CD4-positive, alpha-beta memory T cell (primary cell): ENCODE results near the gene BEAN1. TPM values are rescaled to one million over a fixed set of nuclear protein-coding genes. Genes with fewer than 3 reads are reported as not detected.

Experiments used
- CTCF ChIA-PET: fragments of 350-600 bp; sonication (Branson Sonifier 250); formaldehyde crosslinking; loops from one replicate; lab custom pipeline; 2021; ENCODE audit warnings: inconsistent platforms; ENCODE audit not compliant: partially characterized antibody; lab: Charles Lee
- POLR2A ChIA-PET: fragments of 350-600 bp; sonication (Branson Sonifier 250); formaldehyde crosslinking; loops from one replicate; lab custom pipeline; 2021; ENCODE audit not compliant: partially characterized antibody; lab: Charles Lee
- DNase-seq, 5 donors: peaks; one replicate each; pipeline versions ENCODE4 v3.0.0 to v3.0.0-alpha.2; 2020 to 2022; ENCODE audit warnings: mixed read lengths in 1 of 5
- H3K27ac ChIP-seq: one replicate; pipeline ENCODE4 v1.7.0; 2013; ENCODE audit warnings: low read depth, low read length
- H3K27me3 ChIP-seq: 2 replicates; pipeline ENCODE4 v1.7.0; 2013; ENCODE audit warnings: mild to moderate bottlenecking, low read length, moderate library complexity; ENCODE audit not compliant: insufficient read depth
- H3K36me3 ChIP-seq: 2 replicates; pipeline ENCODE4 v1.7.0; 2013; ENCODE audit warnings: mild to moderate bottlenecking, low read length, moderate library complexity; ENCODE audit not compliant: insufficient read depth
- H3K4me1 ChIP-seq: 2 replicates; pipeline ENCODE4 v1.7.0; 2013; ENCODE audit warnings: mild to moderate bottlenecking, low read length, moderate library complexity; ENCODE audit not compliant: insufficient read depth
- H3K4me3 ChIP-seq, 2 donors: one replicate each; pipeline ENCODE4 v1.7.0; 2013; ENCODE audit warnings: low read length in 2 of 2, mild to moderate bottlenecking in 1 of 2
- H3K9me3 ChIP-seq, 2 donors: one replicate each; pipeline ENCODE4 v1.7.0; 2013; ENCODE audit warnings: low read length in 2 of 2, control low read depth in 1 of 2; ENCODE audit not compliant: control insufficient read depth in 1 of 2
- H3K27ac Mint-ChIP-seq, 7 donors: one replicate each; pipeline ENCODE4 v1.8.0; 2020 to 2021; ENCODE audit warnings: mixed read lengths in 7 of 7, mild to moderate bottlenecking in 6 of 7, inconsistent platforms in 3 of 7, moderate library complexity in 3 of 7
- H3K27me3 Mint-ChIP-seq, 2 donors: one replicate each; pipeline ENCODE4 v1.8.0; 2020 to 2021; ENCODE audit warnings: mixed read lengths in 2 of 2
- H3K36me3 Mint-ChIP-seq, 2 donors: one replicate each; pipeline ENCODE4 v1.8.0; 2020 to 2021; ENCODE audit warnings: mixed read lengths in 2 of 2, inconsistent platforms in 1 of 2, mild to moderate bottlenecking in 1 of 2
- H3K4me1 Mint-ChIP-seq, 4 donors: one replicate each; pipeline ENCODE4 v1.8.0; 2020 to 2021; ENCODE audit warnings: mixed read lengths in 4 of 4, mild to moderate bottlenecking in 1 of 4
- H3K4me3 Mint-ChIP-seq, 8 donors: one replicate each; pipeline ENCODE4 v1.8.0; 2020 to 2021; ENCODE audit warnings: mixed read lengths in 8 of 8, mild to moderate bottlenecking in 7 of 8, moderate library complexity in 6 of 8, inconsistent platforms in 3 of 8
- H3K9me3 Mint-ChIP-seq, 8 donors: one replicate each; pipeline ENCODE4 v1.8.0; 2020 to 2021; ENCODE audit warnings: mixed read lengths in 8 of 8, mild to moderate bottlenecking in 5 of 8, inconsistent platforms in 3 of 8, moderate library complexity in 1 of 8
- intact Hi-C: fragments of 100-400 bp; cut with micrococcal nuclease; formaldehyde crosslinking; loops from one replicate; pipeline ENCODE4 v1.15.1; 2023
- polyA plus RNA-seq, 2 donors: library from polyadenylated mRNA; unstranded; fragments of 300-500 nt; fragmentation: Illumina TruSeq; gene quantifications; one replicate each; pipeline ENCODE4 v1.2.3, GENCODE V29; 2021
- total RNA-seq, 2 experiments: library from RNA; stranded (reverse); gene quantifications; one replicate each; pipeline ENCODE4 v1.2.3, GENCODE V29; 2021

BEAN1 gene
- total and polyA plus RNA-seq, 4 experiments from 2014 or later: 0.23 TPM; not detected in 3

- ChIA-PET CTCF (interaction anchor here (1.5 kb wide), 1 partner anchor 7 kb away, joined by 6 read pairs; no protein-coding TSS in a partner anchor), POLR2A (no interaction called here)
- Mint-ChIP-seq H3K36me3 (peaks cover 20 to 23% of the 10 kb centered on the region in 2 donors), H3K4me1 (peaks cover 16 to 37% (median 24%) of the 10 kb centered on the region in 4 donors), H3K27ac (no peak overlapping the region), H3K4me3 (no peak overlapping the region), H3K9me3 (peaks cover 0 to 14% (median 5%) of the 10 kb centered on the region in 8 donors), H3K27me3 (no peaks in the 10 kb centered on the region)
- Histone ChIP-seq H3K27ac (no peak overlapping the region), H3K27me3 (no peaks in the 10 kb centered on the region), H3K36me3 (peaks cover 4% of the 10 kb centered on the region), H3K4me3 (no peak overlapping the region), H3K4me1 (peaks cover 28% of the 10 kb centered on the region), H3K9me3 (no peaks in the 10 kb centered on the region)
- no peak for DNase-seq
- intact Hi-C loops: no loop called here
Measured at GRCh38 chr16:66412182-66412581, 14.9 kb upstream of the BEAN1 start.

GRCh38 chr16:66414891-66415290 lies 12.2 kb upstream of the BEAN1 start:
- no peak overlapping the region for H3K4me3 ChIP-seq
- peaks cover 4% of the 10 kb centered on the region for H3K36me3 ChIP-seq
- peaks cover 14% of the 10 kb centered on the region for H3K4me1 ChIP-seq
- ChIA-PET CTCF (interaction anchor here (0.8 to 2.1 kb wide), 4 partner anchors 9 to 313 kb away, joined by 3 to 10 read pairs (median 6); no protein-coding TSS in a partner anchor), POLR2A (interaction anchor here (1.1 kb wide), 2 partner anchors 109 to 138 kb away, joined by 3 read pairs; partner anchors contain the start of gene CKLF)
- no peaks in the 10 kb centered on the region for H3K27me3 ChIP-seq
- intact Hi-C loops: no loop called here
- Mint-ChIP-seq H3K36me3 (peaks cover 13 to 18% of the 10 kb centered on the region in 2 donors), H3K27ac (no peak overlapping the region), H3K4me3 (no peak overlapping the region), H3K9me3 (peaks cover 0 to 14% (median 5%) of the 10 kb centered on the region in 8 donors), H3K4me1 (peaks cover 6 to 26% (median 16%) of the 10 kb centered on the region in 4 donors), H3K27me3 (peaks cover 0 to 1% of the 10 kb centered on the region in 2 donors)
- H3K27ac ChIP-seq: no peak overlapping the region
- H3K9me3 ChIP-seq: no peaks in the 10 kb centered on the region
- DNase-seq: no peak

GRCh38 chr16:66416136-66416535 lies 11.0 kb upstream of the BEAN1 start:
- H3K9me3 ChIP-seq: no peaks in the 10 kb centered on the region
- Mint-ChIP-seq H3K27ac (peak overlapping the region in 1 of 7 donors; percentile 15), H3K36me3 (peaks cover 4 to 7% of the 10 kb centered on the region in 2 donors), H3K27me3 (peaks cover 0 to 1% of the 10 kb centered on the region in 2 donors), H3K9me3 (peaks cover 0 to 12% (median 5%) of the 10 kb centered on the region in 8 donors), H3K4me1 (peaks cover 6 to 19% (median 13%) of the 10 kb centered on the region in 4 donors), H3K4me3 (peak overlapping the region in 1 of 8 donors; percentile 15)
- H3K4me3 ChIP-seq: no peak overlapping the region
- ChIA-PET POLR2A (interaction anchor here (1.1 kb wide), 1 partner anchor 108 kb away, joined by 3 read pairs; no protein-coding TSS in a partner anchor), CTCF (no interaction called here)
- no peaks in the 10 kb centered on the region for H3K27me3 ChIP-seq
- peaks cover 11% of the 10 kb centered on the region for H3K4me1 ChIP-seq
- no peak for DNase-seq
- H3K27ac ChIP-seq: no peak overlapping the region
- peaks cover 2% of the 10 kb centered on the region for H3K36me3 ChIP-seq
- intact Hi-C loops: no loop called here

DNA sequence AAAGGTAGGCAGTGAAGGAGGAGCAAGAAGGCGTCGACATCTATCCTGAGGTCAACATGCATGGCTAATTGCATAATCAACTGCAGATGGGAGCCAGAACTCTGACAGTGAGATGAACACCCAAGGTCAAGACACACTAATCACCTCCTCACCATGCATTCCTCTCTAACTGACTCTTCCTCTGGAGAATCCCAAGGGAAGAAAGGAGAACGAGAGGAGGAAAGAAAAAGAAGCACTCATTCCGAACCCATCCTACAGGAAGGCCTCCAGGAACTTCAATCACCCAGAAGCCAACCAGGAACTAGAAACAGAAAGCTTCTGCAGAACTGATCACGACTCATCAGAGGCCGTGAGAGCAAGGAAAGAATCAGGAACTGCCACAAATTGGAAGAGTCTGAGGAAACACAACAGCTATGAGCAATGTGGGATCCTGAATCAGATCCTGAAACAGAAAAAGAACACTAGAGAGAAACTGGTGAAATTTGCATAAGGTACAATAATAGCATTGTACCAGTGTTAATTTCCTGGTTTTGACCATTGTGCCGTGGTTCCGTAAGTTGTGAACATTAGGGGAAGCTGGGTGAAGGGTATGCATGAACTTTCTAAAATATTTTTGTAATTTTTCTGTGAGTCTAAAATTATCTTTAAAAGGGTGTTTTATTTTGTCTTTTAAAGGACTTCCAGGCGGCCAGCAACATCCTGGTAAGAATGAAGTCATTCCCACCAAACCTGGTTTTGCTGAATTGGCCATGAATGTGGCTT lies 10.0 kb upstream of the BEAN1 start:
- CTCF ChIA-PET: no interaction called here
- Mint-ChIP-seq H3K27ac (no peak overlapping the region), H3K4me3 (no peak overlapping the region)

DNA sequence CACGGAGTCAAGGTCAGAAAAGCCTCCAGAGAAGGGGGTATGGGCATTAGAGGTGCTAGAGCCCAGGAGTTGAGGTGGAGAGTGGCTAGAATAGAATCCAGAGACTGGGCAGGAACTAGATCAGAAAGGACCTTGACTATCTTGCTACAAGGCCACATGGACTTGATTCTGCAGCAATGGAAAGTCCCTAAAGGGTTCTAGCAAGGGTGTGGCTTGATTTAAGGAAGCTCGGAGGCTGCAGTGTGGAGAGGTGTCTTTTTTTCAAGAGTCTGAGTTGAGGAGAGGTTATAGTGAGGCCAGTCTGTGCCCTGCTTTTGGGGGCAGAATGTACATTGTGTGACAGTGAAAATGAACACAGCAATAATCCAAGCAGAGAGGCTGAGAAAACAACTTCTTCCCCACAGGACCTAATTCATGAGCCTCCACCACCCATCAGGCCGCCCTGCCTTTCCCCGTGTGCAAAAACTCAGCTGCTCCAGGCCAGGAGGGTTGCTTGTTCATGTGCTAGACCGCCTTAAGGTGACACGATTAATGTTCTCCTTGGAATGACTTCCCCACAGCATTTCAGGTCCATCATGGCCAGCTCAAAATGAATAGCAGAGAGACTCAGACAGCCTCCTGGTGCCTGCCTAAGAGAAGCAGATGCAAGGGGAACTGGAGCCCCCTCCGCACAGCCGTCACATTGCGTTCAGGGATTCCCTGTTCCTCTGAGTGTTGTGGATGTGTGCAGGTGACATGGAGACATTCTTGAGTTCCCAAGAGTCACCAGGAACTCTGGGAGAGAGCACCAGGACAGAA lies 8.7 kb upstream of the BEAN1 start:
- intact Hi-C loops: no loop called here
- Mint-ChIP-seq H3K9me3 (peaks cover 0 to 5% (median 0%) of the 10 kb centered on the region in 8 donors), H3K4me1 (peaks cover 6 to 19% (median 13%) of the 10 kb centered on the region in 4 donors), H3K36me3 (no peaks in the 10 kb centered on the region), H3K27ac (peak overlapping the region in 3 of 7 donors; percentile 36 to 81 (median 59)), H3K4me3 (peak overlapping the region in 1 of 8 donors; percentile 40), H3K27me3 (peaks cover 0 to 8% of the 10 kb centered on the region in 2 donors)
- no peak for DNase-seq
- Histone ChIP-seq H3K4me1 (peaks cover 11% of the 10 kb centered on the region), H3K36me3 (no peaks in the 10 kb centered on the region), H3K9me3 (no peaks in the 10 kb centered on the region), H3K4me3 (no peak overlapping the region), H3K27me3 (no peaks in the 10 kb centered on the region), H3K27ac (no peak overlapping the region)
- ChIA-PET CTCF (no interaction called here), POLR2A (no interaction called here)

More for the DNA sequence above, 10.0 kb upstream of the BEAN1 start:
- intact Hi-C loops: no loop called here
- Mint-ChIP-seq H3K36me3 (no peaks in the 10 kb centered on the region), H3K4me1 (peaks cover 6 to 19% (median 13%) of the 10 kb centered on the region in 4 donors), H3K9me3 (peaks cover 0 to 7% (median 3%) of the 10 kb centered on the region in 8 donors), H3K27me3 (peaks cover 0 to 1% of the 10 kb centered on the region in 2 donors)
- Histone ChIP-seq H3K27ac (no peak overlapping the region), H3K36me3 (no peaks in the 10 kb centered on the region), H3K27me3 (no peaks in the 10 kb centered on the region), H3K4me1 (peaks cover 11% of the 10 kb centered on the region), H3K4me3 (no peak overlapping the region), H3K9me3 (no peaks in the 10 kb centered on the region)
- POLR2A ChIA-PET: no interaction called here
- no peak for DNase-seq

GRCh38 chr16:66419527-66419926 lies 7.6 kb upstream of the BEAN1 start:
- Mint-ChIP-seq H3K27ac (no peak overlapping the region), H3K27me3 (peaks cover 5 to 10% of the 10 kb centered on the region in 2 donors), H3K36me3 (no peaks in the 10 kb centered on the region), H3K4me1 (peaks cover 6 to 19% (median 13%) of the 10 kb centered on the region in 4 donors), H3K4me3 (no peak overlapping the region), H3K9me3 (peaks cover 0 to 5% (median 0%) of the 10 kb centered on the region in 8 donors)
- intact Hi-C loops: no loop called here
- CTCF ChIA-PET: no interaction called here
- no peaks in the 10 kb centered on the region for H3K9me3 ChIP-seq
- DNase-seq: no peak
- H3K4me3 ChIP-seq: no peak overlapping the region
- no peak overlapping the region for H3K27ac ChIP-seq
- POLR2A ChIA-PET: no interaction called here
- H3K27me3 ChIP-seq: no peaks in the 10 kb centered on the region
- H3K36me3 ChIP-seq: no peaks in the 10 kb centered on the region
- peaks cover 11% of the 10 kb centered on the region for H3K4me1 ChIP-seq

DNA sequence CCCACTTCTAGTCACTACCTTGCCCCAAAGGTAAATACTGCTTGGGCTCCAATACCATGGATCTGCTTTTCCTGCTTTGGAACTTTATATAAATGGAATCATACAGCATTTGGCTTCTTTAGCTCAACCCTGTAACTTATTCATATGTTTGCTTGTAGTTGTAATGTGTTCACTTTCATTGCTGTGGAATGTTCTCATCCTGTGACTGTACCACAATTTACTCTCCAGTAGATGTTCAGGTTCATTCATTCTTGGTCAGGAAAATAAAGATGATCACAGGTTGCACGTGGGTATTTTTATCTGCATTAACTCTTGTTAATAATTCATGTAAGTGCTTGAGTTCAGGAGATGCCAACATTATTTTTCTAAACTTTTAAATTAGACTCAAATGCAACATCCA lies 6.7 kb upstream of the BEAN1 start:
- CTCF ChIA-PET: no interaction called here
- DNase-seq: no peak
- H3K4me1 ChIP-seq: peaks cover 11% of the 10 kb centered on the region
- no peaks in the 10 kb centered on the region for H3K36me3 Mint-ChIP-seq
- no peaks in the 10 kb centered on the region for H3K9me3 ChIP-seq
- H3K4me1 Mint-ChIP-seq: peaks cover 6 to 19% (median 13%) of the 10 kb centered on the region in 4 donors
- no peak overlapping the region for H3K4me3 ChIP-seq
- H3K4me3 Mint-ChIP-seq: no peak overlapping the region
- H3K27ac Mint-ChIP-seq: no peak overlapping the region
- H3K27me3 Mint-ChIP-seq: peaks cover 12 to 16% of the 10 kb centered on the region in 2 donors
- no peaks in the 10 kb centered on the region for H3K36me3 ChIP-seq
- no peak overlapping the region for H3K27ac ChIP-seq
- POLR2A ChIA-PET: no interaction called here
- no peaks in the 10 kb centered on the region for H3K27me3 ChIP-seq
- H3K9me3 Mint-ChIP-seq: peaks cover 0 to 2% (median 0%) of the 10 kb centered on the region in 8 donors
- intact Hi-C loops: no loop called here
